SK-N-SH treated with all-trans-retinoic acid at 6 μM for 48 hours (cell line): ENCODE measurements around the gene USP40.

ENCODE experiments used
- ATAC-seq: fragments of 200-7000 bp; cut with Tn5 transposase; 3 replicates; pipeline ENCODE4 v1.9.1; 2020; ENCODE audit warnings: mild to moderate bottlenecking, moderate library complexity
- ARNTL ChIP-seq: fragments of 450-650 bp; formaldehyde crosslinking; IDR thresholded peaks from 2 replicates; pipeline ENCODE4 v1.5.0; 2020; ENCODE audit warnings: low read depth, mild to moderate bottlenecking, moderate library complexity, borderline replicate concordance
- BACH2 ChIP-seq: fragments of 250-450 bp; sonication (Bioruptor Pico); IDR thresholded peaks from 2 replicates; pipeline ENCODE4 v1.9.0; 2021; ENCODE audit warnings: mild to moderate bottlenecking, borderline replicate concordance
- CREB5 ChIP-seq: fragments of 250-450 bp; sonication (Bioruptor Pico); IDR thresholded peaks from 2 replicates; pipeline ENCODE4 v1.5.1; 2020; ENCODE audit warnings: low read depth, mild to moderate bottlenecking, moderate library complexity
- CSDC2 ChIP-seq: fragments of 250-450 bp; sonication (Bioruptor Pico); IDR thresholded peaks from 2 replicates; pipeline ENCODE4 v1.5.0; 2020; ENCODE audit warnings: mild to moderate bottlenecking, moderate library complexity
- CSRNP3 ChIP-seq: fragments of 250-450 bp; sonication (Bioruptor Pico); IDR thresholded peaks from 2 replicates; pipeline ENCODE4 v1.5.1; 2021; ENCODE audit warnings: mild to moderate bottlenecking, moderate library complexity
- ESRRG ChIP-seq: fragments of 250-450 bp; sonication (Bioruptor Pico); IDR thresholded peaks from 2 replicates; pipeline ENCODE4 v1.6.1; 2021; ENCODE audit warnings: mild to moderate bottlenecking
- GLIS3 ChIP-seq: fragments of 250-450 bp; sonication (Bioruptor Pico); IDR thresholded peaks from 2 replicates; pipeline ENCODE4 v1.5.0; 2020; ENCODE audit warnings: mild to moderate bottlenecking, moderate library complexity
- ISL1 ChIP-seq: fragments of 250-450 bp; sonication (Bioruptor Pico); IDR thresholded peaks from 2 replicates; pipeline ENCODE4 v2.1.2; 2022; ENCODE audit warnings: mild to moderate bottlenecking, moderate library complexity
- OSR1 ChIP-seq: fragments of 250-450 bp; sonication (Bioruptor Pico); IDR thresholded peaks from 2 replicates; pipeline ENCODE4 v1.8.0; 2022; ENCODE audit warnings: moderate library complexity, mild to moderate bottlenecking, inconsistent platforms
- PATZ1 ChIP-seq: fragments of 250-450 bp; sonication (Bioruptor Pico); IDR thresholded peaks from 2 replicates; pipeline ENCODE4 v1.8.0; 2020; ENCODE audit warnings: mild to moderate bottlenecking, moderate library complexity, borderline replicate concordance
- PPARA ChIP-seq: fragments of 250-450 bp; sonication (Bioruptor Pico); IDR thresholded peaks from 2 replicates; pipeline ENCODE4 v1.5.0; 2020; ENCODE audit warnings: mild to moderate bottlenecking, borderline replicate concordance
- RARB ChIP-seq: fragments of 250-450 bp; sonication (Bioruptor Pico); IDR thresholded peaks from 2 replicates; pipeline ENCODE4 v1.8.0; 2021; ENCODE audit warnings: mild to moderate bottlenecking, moderate library complexity
- SNAI2 ChIP-seq: fragments of 250-450 bp; sonication (Bioruptor Pico); IDR thresholded peaks from 2 replicates; pipeline ENCODE4 v1.5.0; 2020; ENCODE audit warnings: mild to moderate bottlenecking, moderate library complexity
- TCF4 ChIP-seq: fragments of 250-450 bp; sonication (Bioruptor Pico); IDR thresholded peaks from 2 replicates; pipeline ENCODE4 v1.8.0; 2021; ENCODE audit warnings: mild to moderate bottlenecking, moderate library complexity, borderline replicate concordance
- TOX ChIP-seq: fragments of 250-450 bp; sonication (Bioruptor Pico); IDR thresholded peaks from 2 replicates; pipeline ENCODE4 v1.8.0; 2021; ENCODE audit warnings: mild to moderate bottlenecking, moderate library complexity, borderline replicate concordance
- TSHZ2 ChIP-seq: fragments of 250-450 bp; sonication (Bioruptor Pico); IDR thresholded peaks from 2 replicates; pipeline ENCODE4 v1.5.0; 2020; ENCODE audit warnings: mild to moderate bottlenecking, moderate library complexity
- ZC3H10 ChIP-seq: fragments of 250-450 bp; sonication (Bioruptor Pico); IDR thresholded peaks from 2 replicates; pipeline ENCODE4 v1.5.1; 2021; ENCODE audit warnings: mild to moderate bottlenecking, moderate library complexity
- ZFP3 ChIP-seq: fragments of 250-450 bp; sonication (Bioruptor Pico); IDR thresholded peaks from 2 replicates; pipeline ENCODE4 v1.5.0; 2020; ENCODE audit warnings: mild to moderate bottlenecking, moderate library complexity
- ZFP30 ChIP-seq: fragments of 450-650 bp; formaldehyde crosslinking; IDR thresholded peaks from 2 replicates; pipeline ENCODE4 v1.5.0; 2022; ENCODE audit warnings: mild to moderate bottlenecking, moderate library complexity
- ZNF565 ChIP-seq: fragments of 450-650 bp; formaldehyde crosslinking; conservative IDR thresholded peaks from 2 replicates; pipeline ENCODE4 v1.5.0; 2020; ENCODE audit warnings: low read depth, mild to moderate bottlenecking, moderate library complexity
- ZNF70 ChIP-seq: fragments of 450-650 bp; formaldehyde crosslinking; IDR thresholded peaks from 2 replicates; pipeline ENCODE4 v1.5.0; 2020; ENCODE audit warnings: mild to moderate bottlenecking, moderate library complexity
- ZNF8 ChIP-seq: fragments of 450-650 bp; formaldehyde crosslinking; IDR thresholded peaks from 2 replicates; pipeline ENCODE4 v1.5.0; 2020; ENCODE audit warnings: mild to moderate bottlenecking, moderate library complexity

Gene USP40

GRCh38 chr2:233535271-233535670 is 31.3 kb downstream of the USP40 start:
- no peak for ATAC-seq
- TF ChIP-seq ISL1 (no peak), ZFP3 (CRISPR knock-in tag) (no peak), ZNF8 (CRISPR knock-in tag) (no peak), ZC3H10 (CRISPR knock-in tag) (no peak), SNAI2 (CRISPR knock-in tag) (no peak), ZNF70 (CRISPR knock-in tag) (no peak), CSDC2 (CRISPR knock-in tag) (no peak), OSR1 (CRISPR knock-in tag) (no peak), TOX (CRISPR knock-in tag) (no peak), ARNTL (CRISPR knock-in tag) (no peak), ESRRG (CRISPR knock-in tag) (no peak), ZNF565 (CRISPR knock-in tag) (no peak), ZFP30 (CRISPR knock-in tag) (no peak), TCF4 (CRISPR knock-in tag) (no peak), RARB (CRISPR knock-in tag) (no peak), PATZ1 (CRISPR knock-in tag) (no peak), PPARA (CRISPR knock-in tag) (no peak), CREB5 (CRISPR knock-in tag) (no peak)
- TF ChIP-seq, all 23 proteins: peak for 0

GRCh38 chr2:233532971-233533370 is 33.6 kb downstream of the USP40 start:
- ATAC-seq: no peak
- no peak for TF ChIP-seq PPARA (CRISPR knock-in tag)
- no peak for TF ChIP-seq CSDC2 (CRISPR knock-in tag)
- no peak for TF ChIP-seq PATZ1 (CRISPR knock-in tag)
- no peak for TF ChIP-seq ZFP3 (CRISPR knock-in tag)
- TF ChIP-seq TCF4 (CRISPR knock-in tag): no peak
- no peak for TF ChIP-seq GLIS3 (CRISPR knock-in tag)
- no peak for TF ChIP-seq ZNF565 (CRISPR knock-in tag)
- no peak for TF ChIP-seq ZFP30 (CRISPR knock-in tag)
- no peak for TF ChIP-seq ZC3H10 (CRISPR knock-in tag)
- TF ChIP-seq CREB5 (CRISPR knock-in tag): no peak
- TF ChIP-seq RARB (CRISPR knock-in tag): no peak
- TF ChIP-seq ARNTL (CRISPR knock-in tag): no peak
- no peak for TF ChIP-seq ISL1
- TF ChIP-seq TSHZ2 (CRISPR knock-in tag): no peak
- TF ChIP-seq ZNF70 (CRISPR knock-in tag): no peak
- TF ChIP-seq ESRRG (CRISPR knock-in tag): no peak
- TF ChIP-seq OSR1 (CRISPR knock-in tag): no peak
- TF ChIP-seq CSRNP3 (CRISPR knock-in tag): no peak
- no peak for TF ChIP-seq BACH2 (CRISPR knock-in tag)
- TF ChIP-seq TOX (CRISPR knock-in tag): no peak
